ENCODE measurements around the gene LRSAM1.

The LRSAM1 gene

GRCh38 chr9:127545196-127546124 lies 94.2 kb downstream of the LRSAM1 start:
- H2BK120ac ChIP-seq (ENCODE audit: insufficient read depth, low read length, poor library complexity), result no peak overlapping the region
- H3K4me2 ChIP-seq (ENCODE audit: low read length), result no peak overlapping the region
- H3K9ac ChIP-seq (ENCODE audit: low read length), result no peak overlapping the region
- peak overlapping the region; percentile 5 for H4K91ac ChIP-seq (ENCODE audit: low read depth, low read length)
- H2BK5ac ChIP-seq (ENCODE audit: low read depth, low read length, poor library complexity), result no peak overlapping the region
- peaks cover 18% of the 10 kb centered on the region for H3K79me1 ChIP-seq (ENCODE audit: low read length)
- DNase-seq, result peak; percentile 63 to 76
- H3K9me3 ChIP-seq (ENCODE audit: insufficient read depth, low read depth, low read length), result peaks cover 3% of the 10 kb centered on the region
- WGBS (ENCODE audit: extremely low coverage, insufficient coverage, insufficient read length), result no CpG with 5 or more reads among the region's 25 CpGs
- H3K4me3 ChIP-seq (ENCODE audit: low read depth, low read length), result no peak overlapping the region
- H3K4me1 ChIP-seq (ENCODE audit: control insufficient read depth in 1 of 2, insufficient read depth in 2 of 2, low read length in 2 of 2), result peaks cover 21 to 30% of the 10 kb centered on the region in 2 experiments
- peak overlapping the region; percentile 21 for H2BK12ac ChIP-seq (ENCODE audit: low read length)
- H4K8ac ChIP-seq (ENCODE audit: low read depth, low read length), result no peak overlapping the region
- H4K12ac ChIP-seq (ENCODE audit: low read depth, low read length), result no peak overlapping the region
- peaks cover 19 to 27% of the 10 kb centered on the region in 2 experiments for H3K36me3 ChIP-seq (ENCODE audit: control insufficient read depth in 1 of 2, insufficient read depth in 2 of 2, low read length in 2 of 2)
- peak overlapping the region; percentile 18 for H3K18ac ChIP-seq (ENCODE audit: low read length)
- no peaks in the 10 kb centered on the region for H3K27me3 ChIP-seq (ENCODE audit: insufficient read depth, low read length)
- H2AK5ac ChIP-seq (ENCODE audit: low read length), result no peak overlapping the region
- H3K14ac ChIP-seq (ENCODE audit: low read length), result peak overlapping the region; percentile 15
- H3K27ac ChIP-seq (ENCODE audit: low read depth, low read length), result peak overlapping the region; percentile 13
- peak overlapping the region; percentile 66 for H3K4ac ChIP-seq (ENCODE audit: low read depth, low read length)
- no peak overlapping the region for H3K23ac ChIP-seq (ENCODE audit: low read length)
- H3K79me2 ChIP-seq (ENCODE audit: control insufficient read depth, insufficient read depth, low read length, poor library complexity), result peaks cover 14% of the 10 kb centered on the region
- no peak overlapping the region for H2AFZ ChIP-seq (ENCODE audit: insufficient read depth, low read length, poor library complexity)

GRCh38 chr9:127546125-127546832 lies 95.0 kb downstream of the LRSAM1 start:
- peak overlapping the region; percentile 15 for H3K14ac ChIP-seq (ENCODE audit: low read length)
- H4K12ac ChIP-seq (ENCODE audit: low read depth, low read length), result no peak overlapping the region
- H3K4me2 ChIP-seq (ENCODE audit: low read length), result no peak overlapping the region
- H3K4me3 ChIP-seq (ENCODE audit: low read depth, low read length), result no peak overlapping the region
- peaks cover 15 to 25% of the 10 kb centered on the region in 2 experiments for H3K36me3 ChIP-seq (ENCODE audit: control insufficient read depth in 1 of 2, insufficient read depth in 2 of 2, low read length in 2 of 2)
- no peak overlapping the region for H2AK5ac ChIP-seq (ENCODE audit: low read length)
- H3K4ac ChIP-seq (ENCODE audit: low read depth, low read length), result peak overlapping the region; percentile 19
- H3K18ac ChIP-seq (ENCODE audit: low read length), result peak overlapping the region; percentile 31
- H2BK120ac ChIP-seq (ENCODE audit: insufficient read depth, low read length, poor library complexity), result no peak overlapping the region
- H2BK12ac ChIP-seq (ENCODE audit: low read length), result no peak overlapping the region
- peak overlapping the region; percentile 13 for H3K27ac ChIP-seq (ENCODE audit: low read depth, low read length)
- peak overlapping the region; percentile 11 for H2AFZ ChIP-seq (ENCODE audit: insufficient read depth, low read length, poor library complexity)
- no peak overlapping the region for H3K9ac ChIP-seq (ENCODE audit: low read length)
- no peak overlapping the region for H4K8ac ChIP-seq (ENCODE audit: low read depth, low read length)
- H3K27me3 ChIP-seq (ENCODE audit: insufficient read depth, low read length), result no peaks in the 10 kb centered on the region
- peaks cover 3% of the 10 kb centered on the region for H3K9me3 ChIP-seq (ENCODE audit: insufficient read depth, low read depth, low read length)
- H2BK5ac ChIP-seq (ENCODE audit: low read depth, low read length, poor library complexity), result no peak overlapping the region
- H3K79me2 ChIP-seq (ENCODE audit: control insufficient read depth, insufficient read depth, low read length, poor library complexity), result peaks cover 14% of the 10 kb centered on the region
- H3K79me1 ChIP-seq (ENCODE audit: low read length), result peaks cover 14% of the 10 kb centered on the region
- H3K4me1 ChIP-seq (ENCODE audit: control insufficient read depth in 1 of 2, insufficient read depth in 2 of 2, low read length in 2 of 2), result peaks cover 21 to 26% of the 10 kb centered on the region in 2 experiments
- no peak overlapping the region for H3K23ac ChIP-seq (ENCODE audit: low read length)
- no peak for DNase-seq
- H4K91ac ChIP-seq (ENCODE audit: low read depth, low read length), result peak overlapping the region; percentile 5
- WGBS (ENCODE audit: extremely low coverage, insufficient coverage, insufficient read length), result no CpG with 5 or more reads among the region's 14 CpGs

GRCh38 chr9:127548352-127548881 lies 97.1 kb downstream of the LRSAM1 start:
- Histone ChIP-seq H3K9ac (ENCODE audit: low read length) (no peak overlapping the region), H3K36me3 (ENCODE audit: control insufficient read depth in 1 of 2, insufficient read depth in 2 of 2, low read length in 2 of 2) (peaks cover 15 to 29% of the 10 kb centered on the region in 2 experiments), H3K4me3 (ENCODE audit: low read depth, low read length) (no peak overlapping the region), H3K4me2 (ENCODE audit: low read length) (no peak overlapping the region), H3K23ac (ENCODE audit: low read length) (no peak overlapping the region), H4K8ac (ENCODE audit: low read depth, low read length) (no peak overlapping the region), H2BK12ac (ENCODE audit: low read length) (no peak overlapping the region), H3K27me3 (ENCODE audit: insufficient read depth, low read length) (no peaks in the 10 kb centered on the region), H4K12ac (ENCODE audit: low read depth, low read length) (no peak overlapping the region), H3K4me1 (ENCODE audit: control insufficient read depth in 1 of 2, insufficient read depth in 2 of 2, low read length in 2 of 2) (peaks cover 17 to 22% of the 10 kb centered on the region in 2 experiments), H3K14ac (ENCODE audit: low read length) (no peak overlapping the region), H3K27ac (ENCODE audit: low read depth, low read length) (no peak overlapping the region), H2BK120ac (ENCODE audit: insufficient read depth, low read length, poor library complexity) (no peak overlapping the region), H4K91ac (ENCODE audit: low read depth, low read length) (no peak overlapping the region), H2AK5ac (ENCODE audit: low read length) (no peak overlapping the region), H3K9me3 (ENCODE audit: insufficient read depth, low read depth, low read length) (peaks cover 3% of the 10 kb centered on the region), H2BK5ac (ENCODE audit: low read depth, low read length, poor library complexity) (no peak overlapping the region), H2AFZ (ENCODE audit: insufficient read depth, low read length, poor library complexity) (no peak overlapping the region), H3K79me2 (ENCODE audit: control insufficient read depth, insufficient read depth, low read length, poor library complexity) (peaks cover 13% of the 10 kb centered on the region), H3K18ac (ENCODE audit: low read length) (peak overlapping the region; percentile 31), H3K79me1 (ENCODE audit: low read length) (peaks cover 10% of the 10 kb centered on the region), H3K4ac (ENCODE audit: low read depth, low read length) (no peak overlapping the region)
- peak; percentile 77 to 92 for DNase-seq
- WGBS (ENCODE audit: extremely low coverage, insufficient coverage, insufficient read length), result no CpG with 5 or more reads among the region's 10 CpGs

- Histone ChIP-seq H3K4me3 (ENCODE audit: low read depth, low read length) (peak overlapping the region; percentile 59), H3K79me1 (ENCODE audit: low read length) (peaks cover 13% of the 10 kb centered on the region), H4K8ac (ENCODE audit: low read depth, low read length) (no peak overlapping the region), H4K12ac (ENCODE audit: low read depth, low read length) (no peak overlapping the region), H3K36me3 (ENCODE audit: control insufficient read depth in 1 of 2, insufficient read depth in 2 of 2, low read length in 2 of 2) (peaks cover 16 to 32% of the 10 kb centered on the region in 2 experiments), H2BK5ac (ENCODE audit: low read depth, low read length, poor library complexity) (no peak overlapping the region), H3K27ac (ENCODE audit: low read depth, low read length) (no peak overlapping the region), H3K9ac (ENCODE audit: low read length) (no peak overlapping the region), H2AK5ac (ENCODE audit: low read length) (no peak overlapping the region), H2BK12ac (ENCODE audit: low read length) (no peak overlapping the region), H3K18ac (ENCODE audit: low read length) (no peak overlapping the region), H3K27me3 (ENCODE audit: insufficient read depth, low read length) (no peaks in the 10 kb centered on the region), H3K9me3 (ENCODE audit: insufficient read depth, low read depth, low read length) (peaks cover 3% of the 10 kb centered on the region), H3K4me1 (ENCODE audit: control insufficient read depth in 1 of 2, insufficient read depth in 2 of 2, low read length in 2 of 2) (peaks cover 16 to 22% of the 10 kb centered on the region in 2 experiments), H3K4ac (ENCODE audit: low read depth, low read length) (no peak overlapping the region), H3K79me2 (ENCODE audit: control insufficient read depth, insufficient read depth, low read length, poor library complexity) (peaks cover 14% of the 10 kb centered on the region), H2AFZ (ENCODE audit: insufficient read depth, low read length, poor library complexity) (no peak overlapping the region), H4K91ac (ENCODE audit: low read depth, low read length) (no peak overlapping the region), H2BK120ac (ENCODE audit: insufficient read depth, low read length, poor library complexity) (no peak overlapping the region), H3K4me2 (ENCODE audit: low read length) (no peak overlapping the region), H3K23ac (ENCODE audit: low read length) (no peak overlapping the region), H3K14ac (ENCODE audit: low read length) (no peak overlapping the region)
- no peak for DNase-seq
- no CpG with 5 or more reads among the region's 10 CpGs for WGBS (ENCODE audit: extremely low coverage, insufficient coverage, insufficient read length)
Observed at GRCh38 chr9:127549218-127549617, 97.9 kb downstream of the LRSAM1 start.
